Mucosa of gallbladder (tissue), 1 donor: ENCODE data around the gene TNNC2. TPM values are rescaled to one million over a fixed set of nuclear protein-coding genes. Genes with fewer than 3 reads are reported as not detected.

ENCODE experiments used
- DNase-seq: peaks from one replicate; pipeline ENCODE4 v3.0.0-alpha.2; 2020; ENCODE audit warnings: low spot score
- total RNA-seq: library from RNA; stranded (reverse); gene quantifications from one replicate; pipeline ENCODE4 v1.2.1, GENCODE V29; 2021
- donor health status: DM: no; HTN: no; CAD: no.

TNNC2 gene
- total RNA-seq, 1 donor from 2014 or later = 0.81 TPM

DNA sequence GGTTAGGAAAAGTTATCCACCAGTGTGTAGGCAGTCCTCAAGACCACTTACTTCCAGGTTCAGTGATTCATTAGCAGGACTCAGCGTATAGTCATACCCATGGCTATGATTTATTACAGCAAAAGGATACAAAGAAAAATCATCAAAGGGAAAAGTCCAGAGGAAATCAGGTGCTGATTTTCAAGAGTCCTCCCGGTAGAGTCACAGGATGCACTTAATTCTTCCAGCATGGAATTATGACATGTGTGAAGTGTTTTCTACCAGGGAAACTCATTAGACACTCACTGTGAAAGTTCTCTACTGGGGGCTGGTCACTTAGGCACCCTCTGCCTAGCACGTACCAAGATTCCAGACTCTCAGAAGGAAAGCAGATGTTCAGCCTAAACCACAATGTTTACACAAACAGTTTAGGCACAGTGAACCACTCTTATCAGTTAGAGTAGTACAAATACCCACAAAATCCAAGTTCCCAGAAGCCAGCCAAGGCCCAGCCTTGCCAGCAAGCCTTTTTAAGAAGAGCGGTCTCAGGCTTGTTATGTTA lies 45.7 kb downstream of the TNNC2 start:
- DNase-seq = peak; percentile 49

DNA sequence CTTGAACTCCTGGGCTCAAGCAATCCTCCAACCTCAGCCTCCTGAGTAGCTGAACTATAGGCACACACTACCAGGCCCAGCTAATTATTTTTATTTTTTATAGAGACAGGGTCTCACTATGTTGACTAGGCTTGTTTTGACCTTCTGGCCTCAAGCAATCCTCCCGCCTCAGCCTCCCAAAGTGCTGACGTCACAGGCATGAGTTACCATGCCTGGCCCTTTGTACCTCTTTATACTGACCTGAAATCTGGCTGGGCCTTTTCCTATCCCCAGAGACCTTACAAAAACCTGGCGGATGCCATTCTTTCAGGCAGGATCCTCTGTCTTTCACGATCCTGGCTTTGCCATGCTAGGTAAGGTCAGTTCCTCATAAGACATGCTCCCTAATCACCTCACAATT lies 47.0 kb downstream of the TNNC2 start:
- DNase-seq = no peak

DNA sequence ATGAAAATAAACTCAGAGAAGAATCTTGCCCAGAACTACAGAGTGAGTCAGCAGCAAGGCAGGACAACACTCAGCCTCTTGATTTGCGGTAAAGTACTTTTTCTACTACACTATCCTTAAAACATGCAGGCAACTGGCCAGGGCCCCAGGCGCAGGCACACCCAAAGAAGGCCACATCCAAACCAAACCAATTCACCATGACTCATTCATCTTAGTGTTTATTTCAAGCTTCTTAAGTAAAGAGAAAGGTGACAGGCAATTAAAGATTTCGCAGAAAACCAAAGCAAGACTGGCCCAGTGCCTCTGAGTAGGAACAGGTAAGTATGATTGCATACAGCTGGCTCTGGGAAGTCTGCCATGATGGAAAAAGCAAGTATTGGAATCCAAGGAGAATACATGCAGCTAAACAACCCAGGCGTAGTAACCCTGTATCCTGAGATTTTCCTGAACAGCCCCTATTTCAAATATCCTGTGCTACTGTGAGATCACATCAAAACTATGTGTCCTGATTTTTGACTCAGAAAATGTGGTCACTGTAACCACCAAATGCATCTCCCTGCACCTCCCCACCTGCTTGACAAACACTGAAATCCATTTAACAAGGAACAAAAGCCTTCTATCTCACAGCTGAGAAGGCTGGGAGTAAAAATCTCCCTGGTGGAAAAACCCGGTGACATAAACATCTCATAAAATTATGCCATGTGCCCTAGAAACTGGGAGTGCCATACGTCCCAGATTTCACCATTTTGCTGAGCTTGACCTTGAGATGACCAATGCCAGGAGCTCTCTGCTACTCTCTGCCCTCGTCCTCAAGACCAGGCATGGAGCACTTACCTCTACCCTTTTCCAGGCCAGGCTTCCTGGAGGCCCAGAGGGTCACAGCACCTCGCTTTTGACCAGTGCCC lies 47.8 kb downstream of the TNNC2 start:
- DNase-seq = peak; percentile 90

DNA sequence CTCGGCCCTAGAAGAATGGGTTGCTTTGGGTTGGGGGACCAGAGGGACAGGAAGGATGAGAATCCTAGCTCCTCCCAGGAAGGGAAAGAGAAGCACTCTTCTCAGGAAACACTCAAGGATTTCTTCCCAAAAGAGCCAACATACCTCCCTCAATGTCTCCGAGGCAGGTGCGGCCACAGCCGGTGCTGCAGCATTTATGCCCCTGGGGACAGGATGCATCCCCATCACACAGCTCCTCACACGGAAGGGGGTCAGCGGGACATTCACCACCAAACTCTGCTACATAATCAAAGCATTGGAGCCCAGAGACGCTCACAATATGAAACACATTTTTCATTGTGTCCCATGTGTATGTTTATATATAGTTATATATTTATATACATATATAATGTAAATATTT lies 50.2 kb downstream of the TNNC2 start:
- no peak for DNase-seq

DNA sequence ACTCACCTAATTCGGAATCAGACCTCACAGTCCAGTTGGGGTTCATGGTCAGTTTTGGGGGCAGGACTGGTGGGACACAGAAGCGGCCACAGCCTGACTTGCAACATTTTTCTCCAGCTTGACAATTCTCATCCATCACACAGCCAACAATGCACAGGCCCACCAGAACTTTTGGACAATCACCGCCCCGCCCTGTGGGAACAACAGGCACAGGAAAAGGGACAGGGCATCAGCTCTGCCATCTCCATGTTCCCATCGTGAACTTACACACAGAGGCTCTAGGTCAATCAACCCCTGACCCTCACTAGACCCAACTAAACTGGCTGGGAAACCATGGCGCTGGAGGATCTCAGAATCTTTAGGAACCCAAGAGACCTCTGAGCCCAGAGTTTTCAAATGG lies 51.7 kb downstream of the TNNC2 start:
- no peak for DNase-seq

DNA sequence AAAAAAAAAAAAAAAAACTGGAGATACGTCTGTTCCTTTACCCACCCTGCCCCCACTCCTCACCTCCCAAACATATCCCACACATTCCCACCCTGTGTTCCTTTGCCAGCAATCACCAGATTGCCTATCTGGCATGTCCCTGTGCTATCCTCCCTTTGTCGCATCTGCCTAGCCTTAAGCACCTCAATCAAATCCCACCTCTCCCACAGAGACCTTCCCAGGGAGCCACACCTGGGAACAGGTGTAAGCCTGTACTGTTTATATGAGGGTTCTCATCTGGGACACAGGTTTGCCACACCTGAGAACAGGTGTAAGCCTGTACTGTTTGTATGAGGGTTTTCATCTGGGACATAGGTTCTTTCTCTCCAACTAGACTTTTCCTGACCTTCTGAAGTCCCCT lies 52.2 kb downstream of the TNNC2 start:
- DNase-seq = no peak

Other genes with a start within 250 kb of the TNNC2 start
- gene WFDC8, start 248.0 kb downstream of the TNNC2 start, total RNA-seq = not detected
- gene WFDC10A, start 197.6 kb downstream of the TNNC2 start, total RNA-seq = not detected
- gene WFDC9, start 196.0 kb downstream of the TNNC2 start, total RNA-seq = not detected
- gene WFDC11, start 157.1 kb downstream of the TNNC2 start, total RNA-seq = not detected
- not detected for gene WFDC13, start 125.3 kb downstream of the TNNC2 start, total RNA-seq
- gene WFDC10B, start 122.3 kb downstream of the TNNC2 start, total RNA-seq = 0.49 TPM
- not detected for gene SPINT4, start 105.0 kb downstream of the TNNC2 start, total RNA-seq
- gene WFDC3, start 35.4 kb downstream of the TNNC2 start, total RNA-seq = 1.8 TPM
- gene DNTTIP1, start 35.4 kb downstream of the TNNC2 start, total RNA-seq = 26.4 TPM
- gene UBE2C, start 14.7 kb downstream of the TNNC2 start, total RNA-seq = 2.9 TPM
- 34.6 TPM for gene SNX21, start 6.5 kb upstream of the TNNC2 start, total RNA-seq
- gene ACOT8, start 30.1 kb upstream of the TNNC2 start, total RNA-seq = 35.7 TPM
- 4.7 TPM for gene ZSWIM3, start 30.3 kb upstream of the TNNC2 start, total RNA-seq
- 14.6 TPM for gene ZSWIM1, start 53.9 kb upstream of the TNNC2 start, total RNA-seq
- gene SPATA25, start 60.3 kb upstream of the TNNC2 start, total RNA-seq = 2.8 TPM
- 5.9 TPM for gene NEURL2, start 63.9 kb upstream of the TNNC2 start, total RNA-seq
- 153 TPM for gene CTSA, start 64.0 kb upstream of the TNNC2 start, total RNA-seq
- gene PLTP, start 84.8 kb upstream of the TNNC2 start, total RNA-seq = 111 TPM
- 29.3 TPM for gene PCIF1, start 107.4 kb upstream of the TNNC2 start, total RNA-seq
- gene ZNF335, start 144.9 kb upstream of the TNNC2 start, total RNA-seq = 19.4 TPM
- 0.52 TPM for gene MMP9, start 181.6 kb upstream of the TNNC2 start, total RNA-seq
- 0.32 TPM for gene SLC12A5, start 201.9 kb upstream of the TNNC2 start, total RNA-seq